ENCODE results near the gene PARP12. TPM values are rescaled to one million over a fixed set of nuclear protein-coding genes. Genes with fewer than 3 reads are reported as not detected.

Gene PARP12
- total and polyA plus RNA-seq, 9 of the 15 experiments (the other 6 are each of a cell fraction or from before 2014, with no cell fraction given), result 4.6 to 40.4 (median 23.5) TPM

DNA sequence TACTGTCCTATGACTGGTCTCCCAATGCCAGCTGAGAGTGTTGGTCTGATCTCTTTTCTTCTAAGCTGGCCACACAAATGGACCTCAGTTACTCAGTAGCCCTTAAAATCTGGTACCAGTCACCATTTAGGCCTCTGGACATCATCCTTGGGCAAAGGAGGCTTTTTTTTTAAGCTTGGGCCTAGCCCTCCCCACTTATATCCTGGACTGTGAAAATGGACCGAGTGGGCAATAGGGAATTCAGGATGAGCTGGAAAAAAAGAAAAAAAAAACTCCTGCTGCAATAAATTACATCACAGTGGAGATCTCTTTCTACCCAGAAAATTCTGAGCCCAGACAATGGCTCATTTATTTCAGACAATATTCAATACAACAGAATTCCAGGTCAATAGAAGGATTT, 68.4 kb downstream of the PARP12 start:
- H3K4me3 ChIP-seq, result no peak overlapping the region
- no peak overlapping the region for H3K9ac ChIP-seq (ENCODE audit: insufficient read depth in 1 of 2, low read depth in 2 of 2, low read length in 2 of 2)
- H3K27ac ChIP-seq (ENCODE audit: extremely low read depth, low read depth, low read length), result no peak overlapping the region
- intact Hi-C loops (cut with micrococcal nuclease), result no loop called here
- peaks cover 0 to 5% of the 10 kb centered on the region in 2 experiments; a peak in 3 of 5 replicates for H3K4me1 ChIP-seq (replicated peaks in 1 of 2; ENCODE audit: control insufficient read depth in 2 of 2, insufficient read depth in 2 of 2, low read length in 2 of 2)
- no peaks in the 10 kb centered on the region for H3K9me1 ChIP-seq (ENCODE audit: control insufficient read depth, insufficient read depth, low read length)
- H3K79me2 ChIP-seq (ENCODE audit: control insufficient read depth, insufficient read depth, low read length), result no peaks in the 10 kb centered on the region
- 5% methylated on average over 1 of the region's 1 CpG for WGBS (ENCODE audit: insufficient coverage, low coverage, missing lambda C conversion rate)
- H4K20me1 ChIP-seq (replicated peaks; ENCODE audit: control insufficient read depth, insufficient read depth, low read length), result no peaks in the 10 kb centered on the region
- ATAC-seq, result no peak
- POLR2A ChIA-PET, result interaction anchor here (0.9 to 1.4 kb wide), 2 partner anchors 9 to 14 kb away, joined by 3 to 4 read pairs; no protein-coding TSS in a partner anchor
- no peaks in the 10 kb centered on the region for H3K9me3 ChIP-seq (replicated peaks; ENCODE audit: control insufficient read depth, insufficient read depth, low read depth, low read length)
- H3K27me3 ChIP-seq (ENCODE audit: control insufficient read depth in 2 of 2, insufficient read depth in 2 of 2, low read length in 2 of 2), result peaks cover 0 to 11% of the 10 kb centered on the region in 2 experiments; a peak in 3 of 5 replicates
- in situ Hi-C loops (cut with MboI), result no loop called here
- H3K36me3 ChIP-seq (ENCODE audit: control insufficient read depth, insufficient read depth, low read length), result no peaks in the 10 kb centered on the region
- CTCF ChIA-PET (ENCODE audit: low intra/inter-chr PET ratio), result no interaction called here
- H2AFZ ChIP-seq (ENCODE audit: low read depth, low read length), result no peak overlapping the region
- DNase-seq (ENCODE audit: extremely low read depth in 1 of 4, low spot score in 3 of 4), result no peak
- BruUV-seq (replicated peaks), result no TSS peak
- FAIRE-seq, result no peak
- H3K4me2 ChIP-seq (ENCODE audit: insufficient read depth, low read length), result no peak overlapping the region
- TF ChIP-seq SAP30 (IDR thresholded peaks at IDR 0.05; ENCODE audit: borderline replicate concordance, insufficient read depth, low read depth, low read length, poor library complexity, severe bottlenecking) (no peak), MAFK (IDR thresholded peaks at IDR 0.05; ENCODE audit: low read length) (no peak), NFXL1 (CRISPR knock-in tag; IDR thresholded peaks at IDR 0.05) (no peak), PHF21A (IDR thresholded peaks at IDR 0.05; ENCODE audit: borderline replicate concordance, low read depth) (no peak), ZFP36 (IDR thresholded peaks at IDR 0.05; ENCODE audit: low read depth, low read length, partially characterized antibody) (no peak), POU5F1 (IDR thresholded peaks at IDR 0.05; ENCODE audit: borderline replicate concordance, low read depth, low read length, partially characterized antibody) (no peak), POLR2H (tag; IDR thresholded peaks at IDR 0.05; ENCODE audit: low read depth) (no peak), ELF1 (tag; IDR thresholded peaks at IDR 0.05) (no peak), ZNF584 (CRISPR knock-in tag; IDR thresholded peaks at IDR 0.05; ENCODE audit: low read depth) (no peak), CHD4 (IDR thresholded peaks at IDR 0.05; ENCODE audit: insufficient read depth, insufficient replicate concordance, low read depth, low read length, poor library complexity, severe bottlenecking) (no peak), BCL6 (CRISPR knock-in tag; IDR thresholded peaks at IDR 0.05) (no peak)
- TF ChIP-seq, protein P1, sequence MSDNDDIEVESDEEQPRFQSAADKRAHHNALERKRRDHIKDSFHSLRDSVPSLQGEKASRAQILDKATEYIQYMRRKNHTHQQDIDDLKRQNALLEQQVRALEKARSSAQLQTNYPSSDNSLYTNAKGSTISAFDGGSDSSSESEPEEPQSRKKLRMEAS (CRISPR knock-in tag; IDR thresholded peaks at IDR 0.05), result no peak
- TF ChIP-seq, protein P2, sequence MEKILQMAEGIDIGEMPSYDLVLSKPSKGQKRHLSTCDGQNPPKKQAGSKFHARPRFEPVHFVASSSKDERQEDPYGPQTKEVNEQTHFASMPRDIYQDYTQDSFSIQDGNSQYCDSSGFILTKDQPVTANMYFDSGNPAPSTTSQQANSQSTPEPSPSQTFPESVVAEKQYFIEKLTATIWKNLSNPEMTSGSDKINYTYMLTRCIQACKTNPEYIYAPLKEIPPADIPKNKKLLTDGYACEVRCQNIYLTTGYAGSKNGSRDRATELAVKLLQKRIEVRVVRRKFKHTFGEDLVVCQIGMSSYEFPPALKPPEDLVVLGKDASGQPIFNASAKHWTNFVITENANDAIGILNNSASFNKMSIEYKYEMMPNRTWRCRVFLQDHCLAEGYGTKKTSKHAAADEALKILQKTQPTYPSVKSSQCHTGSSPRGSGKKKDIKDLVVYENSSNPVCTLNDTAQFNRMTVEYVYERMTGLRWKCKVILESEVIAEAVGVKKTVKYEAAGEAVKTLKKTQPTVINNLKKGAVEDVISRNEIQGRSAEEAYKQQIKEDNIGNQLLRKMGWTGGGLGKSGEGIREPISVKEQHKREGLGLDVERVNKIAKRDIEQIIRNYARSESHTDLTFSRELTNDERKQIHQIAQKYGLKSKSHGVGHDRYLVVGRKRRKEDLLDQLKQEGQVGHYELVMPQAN (IDR thresholded peaks at IDR 0.05; ENCODE audit: borderline replicate concordance), result no peak
- TF ChIP-seq, protein P3, sequence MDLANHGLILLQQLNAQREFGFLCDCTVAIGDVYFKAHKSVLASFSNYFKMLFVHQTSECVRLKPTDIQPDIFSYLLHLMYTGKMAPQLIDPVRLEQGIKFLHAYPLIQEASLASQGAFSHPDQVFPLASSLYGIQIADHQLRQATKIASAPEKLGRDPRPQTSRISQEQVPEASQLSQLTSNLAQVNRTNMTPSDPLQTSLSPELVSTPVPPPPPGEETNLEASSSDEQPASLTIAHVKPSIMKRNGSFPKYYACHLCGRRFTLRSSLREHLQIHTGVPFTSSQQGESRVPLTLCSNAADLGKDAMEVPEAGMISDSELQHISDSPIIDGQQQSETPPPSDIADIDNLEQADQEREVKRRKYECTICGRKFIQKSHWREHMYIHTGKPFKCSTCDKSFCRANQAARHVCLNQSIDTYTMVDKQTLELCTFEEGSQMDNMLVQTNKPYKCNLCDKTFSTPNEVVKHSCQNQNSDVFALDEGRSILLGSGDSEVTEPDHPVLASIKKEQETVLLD (IDR thresholded peaks at IDR 0.05), result no peak
- TF ChIP-seq, protein P4, sequence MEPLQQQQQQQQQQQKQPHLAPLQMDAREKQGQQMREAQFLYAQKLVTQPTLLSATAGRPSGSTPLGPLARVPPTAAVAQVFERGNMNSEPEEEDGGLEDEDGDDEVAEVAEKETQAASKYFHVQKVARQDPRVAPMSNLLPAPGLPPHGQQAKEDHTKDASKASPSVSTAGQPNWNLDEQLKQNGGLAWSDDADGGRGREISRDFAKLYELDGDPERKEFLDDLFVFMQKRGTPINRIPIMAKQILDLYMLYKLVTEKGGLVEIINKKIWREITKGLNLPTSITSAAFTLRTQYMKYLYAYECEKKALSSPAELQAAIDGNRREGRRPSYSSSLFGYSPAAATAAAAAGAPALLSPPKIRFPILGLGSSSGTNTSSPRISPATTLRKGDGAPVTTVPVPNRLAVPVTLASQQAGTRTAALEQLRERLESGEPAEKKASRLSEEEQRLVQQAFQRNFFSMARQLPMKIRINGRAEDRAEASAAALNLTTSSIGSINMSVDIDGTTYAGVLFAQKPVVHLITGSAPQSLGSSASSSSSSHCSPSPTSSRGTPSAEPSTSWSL (CRISPR knock-in tag; IDR thresholded peaks at IDR 0.05; ENCODE audit: borderline replicate concordance), result no peak

Measured in K562 (cell line).